GM18499 (cell line): ENCODE data around the gene PMFBP1.

Experiments
- ATAC-seq: cut with Tn5 transposase; IDR thresholded peaks from one replicate; pipeline ENCODE4 v1.9.1; 2021; ENCODE audit warnings: moderate number of reproducible peaks; ENCODE audit not compliant: insufficient read depth, unreplicated experiment

Gene PMFBP1

GRCh38 chr16:72137380-72138063 is 34.4 kb downstream of the PMFBP1 start:
- no peak for ATAC-seq

GRCh38 chr16:72134507-72134906 is 37.4 kb downstream of the PMFBP1 start:
- ATAC-seq, result no peak

- no peak for ATAC-seq
Observed at GRCh38 chr16:72132726-72133125, 39.2 kb downstream of the PMFBP1 start.

- no peak for ATAC-seq
Observed at GRCh38 chr16:72131036-72131435, 40.9 kb downstream of the PMFBP1 start.

- ATAC-seq, result no peak
Observed at GRCh38 chr16:72129976-72130656, 41.8 kb downstream of the PMFBP1 start.

GRCh38 chr16:72128701-72129100 is 43.3 kb downstream of the PMFBP1 start:
- ATAC-seq, result no peak

GRCh38 chr16:72126429-72126765 is 45.6 kb downstream of the PMFBP1 start:
- ATAC-seq, result no peak

GRCh38 chr16:72125635-72126428 is 46.1 kb downstream of the PMFBP1 start:
- ATAC-seq, result no peak

GRCh38 chr16:72124761-72125634 is 47.0 kb downstream of the PMFBP1 start:
- ATAC-seq, result no peak

- ATAC-seq, result no peak
Observed at GRCh38 chr16:72124148-72124547, 47.8 kb downstream of the PMFBP1 start.

- ATAC-seq, result no peak
Observed at GRCh38 chr16:72123426-72123825, 48.5 kb downstream of the PMFBP1 start.

GRCh38 chr16:72122916-72123315 is 49.0 kb downstream of the PMFBP1 start:
- no peak for ATAC-seq

- ATAC-seq, result no peak
Observed at GRCh38 chr16:72122308-72122707, 49.6 kb downstream of the PMFBP1 start.

GRCh38 chr16:72120026-72120425 is 51.9 kb downstream of the PMFBP1 start:
- ATAC-seq, result no peak

GRCh38 chr16:72113616-72113945 is 58.4 kb downstream of the PMFBP1 start:
- no peak for ATAC-seq

- ATAC-seq, result no peak
Observed at GRCh38 chr16:72112906-72113615, 58.9 kb downstream of the PMFBP1 start.

- ATAC-seq, result no peak
Observed at GRCh38 chr16:72112452-72112792, 59.5 kb downstream of the PMFBP1 start.

GRCh38 chr16:72111657-72112451 is 60.1 kb downstream of the PMFBP1 start:
- no peak for ATAC-seq
